IMR-90 (cell line): ENCODE results near the gene PFKP. TPM values are rescaled to one million over a fixed set of nuclear protein-coding genes. Genes with fewer than 3 reads are reported as not detected.
A peak's percentile ranks its signal among the peaks of the same experiment; 100 is the strongest.

Experiments
- ATAC-seq: fragments of 200-7000 bp; cut with Tn5 transposase; 2 replicates; pipeline ENCODE4 v1.9.1; 2020; ENCODE audit warnings: low read depth, mild to moderate bottlenecking, moderate library complexity
- BruUV-seq: library from RNA; stranded (reverse); fragments of 400-500 nt; replicated peaks from 2 replicates; lab custom pipeline; 2021; lab: Mats Ljungman, UMichigan
- CTCF ChIA-PET: fragments of 300-600 bp; formaldehyde crosslinking; extraction: SDS; loops from one replicate; lab custom pipeline; 2021; ENCODE audit warnings: antibody characterized with exemption; lab: Yijun Ruan, JAX
- POLR2A ChIA-PET: fragments of 300-600 bp; sonication (Branson Sonifier 250); formaldehyde crosslinking; loops from one replicate; lab custom pipeline; 2022; ENCODE audit warnings: antibody characterized with exemption; ENCODE audit not compliant: unreplicated experiment; lab: Charles Lee
- DNase-seq: peaks from one replicate; pipeline ENCODE4 v3.0.0; 2013
- H2AFZ ChIP-seq: replicated peaks from 2 replicates; pipeline ENCODE3; 2013; ENCODE audit warnings: low read length, mild to moderate bottlenecking; ENCODE audit not compliant: poor library complexity
- H2AK5ac ChIP-seq: 2 replicates; pipeline ENCODE4 v1.6.1; 2013; ENCODE audit warnings: low read depth, low read length, inconsistent platforms
- H2AK9ac ChIP-seq: replicated peaks from 2 replicates; pipeline ENCODE3; 2013; ENCODE audit warnings: mild to moderate bottlenecking, low read depth, low read length, moderate library complexity; ENCODE audit not compliant: poor library complexity
- H2BK120ac ChIP-seq: 2 replicates; pipeline ENCODE4 v1.6.1; 2013; ENCODE audit warnings: low read depth, low read length, inconsistent platforms
- H2BK15ac ChIP-seq: 3 replicates; pipeline ENCODE4 v1.6.1; 2013; ENCODE audit warnings: low read depth, low read length, inconsistent platforms
- H2BK20ac ChIP-seq: 2 replicates; pipeline ENCODE4 v1.6.1; 2013; ENCODE audit warnings: low read depth, mild to moderate bottlenecking, inconsistent platforms, low read length, moderate library complexity
- H2BK5ac ChIP-seq: 2 replicates; pipeline ENCODE4 v1.6.1; 2013; ENCODE audit warnings: mild to moderate bottlenecking, low read depth, low read length, inconsistent platforms; ENCODE audit not compliant: poor library complexity, severe bottlenecking
- H3K14ac ChIP-seq: replicated peaks from 2 replicates; pipeline ENCODE4 v1.6.1; 2013; ENCODE audit warnings: low read depth, low read length, inconsistent platforms
- H3K18ac ChIP-seq: 2 replicates; pipeline ENCODE4 v1.6.1; 2013; ENCODE audit warnings: low read depth, low read length, control low read depth
- H3K23ac ChIP-seq: 2 replicates; pipeline ENCODE4 v1.6.1; 2013; ENCODE audit warnings: low read depth, low read length, inconsistent platforms
- H3K27ac ChIP-seq: 2 replicates; pipeline ENCODE4 v1.5.1; 2013; ENCODE audit warnings: mild to moderate bottlenecking, control low read depth, low read length; ENCODE audit not compliant: insufficient read depth
- H3K27me3 ChIP-seq: 2 replicates; pipeline ENCODE4 v1.6.1; 2013; ENCODE audit warnings: low read length; ENCODE audit not compliant: control insufficient read depth, insufficient read depth
- H3K36me3 ChIP-seq: 2 replicates; pipeline ENCODE4 v1.6.1; 2013; ENCODE audit warnings: low read length, mixed read lengths; ENCODE audit not compliant: control insufficient read depth, insufficient read depth
- H3K4ac ChIP-seq: 2 replicates; pipeline ENCODE4 v1.6.1; 2013; ENCODE audit warnings: low read depth, low read length, inconsistent platforms
- H3K4me1 ChIP-seq: 2 replicates; pipeline ENCODE4 v1.6.1; 2013; ENCODE audit warnings: low read length, mixed read lengths; ENCODE audit not compliant: control insufficient read depth, insufficient read depth
- H3K4me2 ChIP-seq: 2 replicates; pipeline ENCODE4 v1.6.1; 2013; ENCODE audit warnings: low read depth, mild to moderate bottlenecking, control low read depth, low read length, moderate library complexity
- H3K4me3 ChIP-seq: 2 replicates; pipeline ENCODE4 v1.5.1; 2013; ENCODE audit warnings: low read depth, mild to moderate bottlenecking, control low read depth, low read length, moderate library complexity; ENCODE audit not compliant: insufficient read depth
- H3K56ac ChIP-seq: 2 replicates; pipeline ENCODE4 v1.6.1; 2013; ENCODE audit warnings: low read length, inconsistent platforms; ENCODE audit not compliant: insufficient read depth; ENCODE audit errors: extremely low read depth
- H3K79me1 ChIP-seq, 2 experiments: 2 replicates each; pipeline ENCODE4 v1.6.1; 2013; ENCODE audit warnings: low read length in 2 of 2, inconsistent platforms in 1 of 2, low read depth in 1 of 2
- H3K9ac ChIP-seq: 2 replicates; pipeline ENCODE4 v1.6.1; 2013; ENCODE audit warnings: low read depth, low read length, control low read depth
- H3K9me1 ChIP-seq: 2 replicates; pipeline ENCODE4 v1.6.1; 2013; ENCODE audit warnings: low read length, inconsistent platforms; ENCODE audit not compliant: insufficient read depth
- H3K9me3 ChIP-seq: 2 replicates; pipeline ENCODE4 v1.6.1; 2013; ENCODE audit warnings: low read length; ENCODE audit not compliant: control insufficient read depth, insufficient read depth
- H4K20me1 ChIP-seq: 2 replicates; pipeline ENCODE4 v1.6.1; 2013; ENCODE audit warnings: low read length, inconsistent platforms; ENCODE audit not compliant: insufficient read depth
- H4K5ac ChIP-seq: 2 replicates; pipeline ENCODE4 v1.6.1; 2013; ENCODE audit warnings: mild to moderate bottlenecking, low read depth, low read length, control low read depth
- H4K8ac ChIP-seq, 2 experiments: 2 replicates each; pipeline ENCODE4 v1.6.1; 2013; ENCODE audit warnings: low read depth in 2 of 2, low read length in 2 of 2, control low read depth in 1 of 2, inconsistent platforms in 1 of 2
- H4K91ac ChIP-seq: 2 replicates; pipeline ENCODE4 v1.6.1; 2013; ENCODE audit warnings: low read depth, low read length, inconsistent platforms; ENCODE audit not compliant: insufficient read depth
- BHLHE40 ChIP-seq: fragments of 150-350 bp; IDR thresholded peaks from 2 replicates; pipeline ENCODE4 v1.6.1; 2016; ENCODE audit warnings: mild to moderate bottlenecking, low read depth, low read length
- CHD1 ChIP-seq: IDR thresholded peaks from 2 replicates; pipeline ENCODE4 v1.6.1; 2012; ENCODE audit warnings: low read depth, low read length, improper control_type of control experiment
- CTCF ChIP-seq: conservative IDR thresholded peaks from 2 replicates; pipeline ENCODE4 v1.5.1; 2012; ENCODE audit warnings: mild to moderate bottlenecking, low read depth, low read length, improper control_type of control experiment
- ELK1 ChIP-seq: fragments of 150-350 bp; IDR thresholded peaks from 2 replicates; pipeline ENCODE4 v1.6.1; 2016; ENCODE audit warnings: low read depth, mild to moderate bottlenecking, low read length, moderate library complexity, borderline replicate concordance
- FOS ChIP-seq: fragments of 150-350 bp; IDR thresholded peaks from 2 replicates; pipeline ENCODE4 v1.6.1; 2016; ENCODE audit warnings: low read depth, low read length
- MAFK ChIP-seq: IDR thresholded peaks from 2 replicates; pipeline ENCODE4 v1.6.1; 2012; ENCODE audit warnings: low read depth, low read length, improper control_type of control experiment
- MAZ ChIP-seq: IDR thresholded peaks from 2 replicates; pipeline ENCODE4 v1.6.1; 2012; ENCODE audit warnings: low read depth, mild to moderate bottlenecking, low read length, improper control_type of control experiment, moderate library complexity, borderline replicate concordance
- MXI1 ChIP-seq: IDR thresholded peaks from 2 replicates; pipeline ENCODE4 v1.6.1; 2012; ENCODE audit warnings: low read depth, mild to moderate bottlenecking, low read length, moderate library complexity, borderline replicate concordance
- NFE2L2 ChIP-seq: fragments of 150-350 bp; IDR thresholded peaks from 2 replicates; pipeline ENCODE4 v1.6.1; 2016; ENCODE audit warnings: low read depth, mild to moderate bottlenecking, low read length
- POLR2A ChIP-seq: IDR thresholded peaks from 2 replicates; pipeline ENCODE4 v1.6.1; 2012; ENCODE audit warnings: mild to moderate bottlenecking, low read depth, low read length
- RAD21 ChIP-seq: IDR thresholded peaks from 2 replicates; pipeline ENCODE4 v1.6.1; 2012; ENCODE audit warnings: low read length, improper control_type of control experiment
- RFX5 ChIP-seq: IDR thresholded peaks from 2 replicates; pipeline ENCODE4 v1.8.0; 2012; ENCODE audit warnings: low read depth, mild to moderate bottlenecking, low read length, moderate library complexity
- SMC3 ChIP-seq: fragments of 150-350 bp; IDR thresholded peaks from 2 replicates; pipeline ENCODE4 v1.6.1; 2016; ENCODE audit warnings: low read depth, mild to moderate bottlenecking, antibody characterized with exemption, low read length, moderate library complexity
- WGBS, 2 experiments: methylation state at CpG; one replicate each; pipeline versions ENCODE4 v1.1.5 to v1.1.7; 2013; ENCODE audit warnings: missing lambda C conversion rate in 2 of 2; ENCODE audit not compliant: insufficient read length in 1 of 2; ENCODE audit errors: extremely low coverage in 2 of 2; 5-methylcytosine and 5-hydroxymethylcytosine counted together
- dilution Hi-C: fragments of 300-500 bp; cut with HindIII; formaldehyde crosslinking; loops from one replicate; pipeline ENCODE4 v1.14.3; 2018; ENCODE audit warnings: low sequenced_read_pairs; ENCODE audit not compliant: unreplicated experiment
- in situ Hi-C: fragments of 300-500 bp; cut with MboI; formaldehyde crosslinking; loops from 3 replicates; pipeline ENCODE4 v1.14.3; 2019; ENCODE audit warnings: low sequenced_read_pairs, inconsistent platforms, mixed read lengths
- intact Hi-C: fragments of 100-400 bp; cut with micrococcal nuclease; formaldehyde crosslinking; loops from 2 replicates; pipeline ENCODE4 v1.10.0; 2022
- polyA plus RNA-seq, 3 experiments: library from polyadenylated mRNA; depleted of rRNA; stranded (reverse); fragments of >200 nt; gene quantifications; 2 replicates each; pipeline ENCODE4 v1.2.3, GENCODE V29; 2012; ENCODE audit warnings: low replicate concordance in 1 of 3
- total RNA-seq: library from RNA; depleted of rRNA; stranded (reverse); fragments of >200 nt; gene quantifications from 2 replicates; pipeline ENCODE4 v1.2.3, GENCODE V29; 2012
- TF ChIP-seq, protein P1 (sequence below): fragments of 150-350 bp; IDR thresholded peaks from 2 replicates; pipeline ENCODE4 v1.6.1; 2017; ENCODE audit warnings: mild to moderate bottlenecking, antibody characterized with exemption, low read length, low read depth

Gene PFKP
- total and polyA plus RNA-seq, 2 of the 4 experiments (the other 2 are of a cell fraction), result 223 to 294 TPM

DNA sequence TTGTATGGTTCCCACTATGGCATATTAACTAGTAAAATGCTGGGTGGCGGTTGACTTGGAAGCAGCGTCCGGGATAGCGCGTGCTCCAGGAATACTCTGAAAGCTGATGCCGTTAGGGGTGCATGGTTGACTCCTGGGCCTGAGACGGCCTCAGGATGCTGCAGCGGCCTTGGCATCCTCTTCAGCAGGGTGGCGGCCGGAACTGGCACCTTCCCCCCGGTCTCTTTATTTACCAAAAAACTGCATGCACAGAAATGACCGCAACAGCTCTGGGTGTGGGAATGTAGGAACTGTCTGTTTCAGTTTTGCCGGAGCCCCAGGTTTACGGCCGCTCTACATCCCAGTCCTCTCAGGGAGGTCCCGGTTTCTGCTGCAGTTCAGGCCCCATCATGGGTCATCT lies 28.8 kb downstream of the PFKP start:
- H3K9ac ChIP-seq, result peak overlapping the region; percentile 61; the same call in 1 of the 2 replicates
- H3K9me3 ChIP-seq, result no peaks in the 10 kb centered on the region
- H3K27me3 ChIP-seq, result no peaks in the 10 kb centered on the region
- H3K4me2 ChIP-seq, result peak overlapping the region; percentile 55
- peaks cover 26% of the 10 kb centered on the region for H4K20me1 ChIP-seq
- intact Hi-C loops (no loop called here), dilution Hi-C loops (no loop called here), in situ Hi-C loops (no loop called here)
- BruUV-seq, result no TSS peak
- ATAC-seq (no peak), DNase-seq (no peak)
- H3K36me3 ChIP-seq, result peaks cover 35% of the 10 kb centered on the region
- TF ChIP-seq POLR2A (no peak), CTCF (no peak), MAZ (no peak), FOS (no peak), CHD1 (no peak), MAFK (no peak), MXI1 (no peak), SMC3 (no peak), NFE2L2 (no peak), RAD21 (no peak), RFX5 (no peak), BHLHE40 (no peak), ELK1 (no peak)
- TF ChIP-seq, protein P1, sequence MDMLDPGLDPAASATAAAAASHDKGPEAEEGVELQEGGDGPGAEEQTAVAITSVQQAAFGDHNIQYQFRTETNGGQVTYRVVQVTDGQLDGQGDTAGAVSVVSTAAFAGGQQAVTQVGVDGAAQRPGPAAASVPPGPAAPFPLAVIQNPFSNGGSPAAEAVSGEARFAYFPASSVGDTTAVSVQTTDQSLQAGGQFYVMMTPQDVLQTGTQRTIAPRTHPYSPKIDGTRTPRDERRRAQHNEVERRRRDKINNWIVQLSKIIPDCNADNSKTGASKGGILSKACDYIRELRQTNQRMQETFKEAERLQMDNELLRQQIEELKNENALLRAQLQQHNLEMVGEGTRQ, result no peak
- WGBS, 2 experiments, result 38% methylated on average over 2 of the region's 16 CpGs; no CpG with 5 or more reads in 1 of the 2 experiments
- peak overlapping the region; percentile 77 for H2AK9ac ChIP-seq
- H4K91ac ChIP-seq, result peak overlapping the region; percentile 98
- peak overlapping the region; percentile 85 for H4K5ac ChIP-seq
- H3K23ac ChIP-seq, result peak overlapping the region; percentile 63; the same call in 1 of the 2 replicates
- peak overlapping the region; percentile 93 for H2AK5ac ChIP-seq
- ChIA-PET POLR2A (no interaction called here), CTCF (no interaction called here)
- peak overlapping the region; percentile 97 for H3K4ac ChIP-seq
- peak overlapping the region; percentile 91 for H3K18ac ChIP-seq
- H2BK5ac ChIP-seq, result peak overlapping the region; percentile 98
- H3K4me1 ChIP-seq, result peaks cover 49% of the 10 kb centered on the region
- peaks cover 42 to 79% of the 10 kb centered on the region in 2 experiments for H3K79me1 ChIP-seq
- peak overlapping the region; percentile 73; the same call in 2 of the 3 replicates for H2BK15ac ChIP-seq
- peak overlapping the region; percentile 75 for H3K56ac ChIP-seq
- no peak overlapping the region for H3K4me3 ChIP-seq
- H3K9me1 ChIP-seq, result peaks cover 43% of the 10 kb centered on the region
- peak overlapping the region; percentile 52 to 71 for H4K8ac ChIP-seq
- H3K27ac ChIP-seq, result peak overlapping the region; percentile 98
- H2BK20ac ChIP-seq, result peak overlapping the region; percentile 91
- peak overlapping the region; percentile 93 for H3K14ac ChIP-seq
- peak overlapping the region; percentile 97 for H2BK120ac ChIP-seq
- peak overlapping the region; percentile 54 for H2AFZ ChIP-seq
